ENCODE results near the gene PABPC1L.

DNA sequence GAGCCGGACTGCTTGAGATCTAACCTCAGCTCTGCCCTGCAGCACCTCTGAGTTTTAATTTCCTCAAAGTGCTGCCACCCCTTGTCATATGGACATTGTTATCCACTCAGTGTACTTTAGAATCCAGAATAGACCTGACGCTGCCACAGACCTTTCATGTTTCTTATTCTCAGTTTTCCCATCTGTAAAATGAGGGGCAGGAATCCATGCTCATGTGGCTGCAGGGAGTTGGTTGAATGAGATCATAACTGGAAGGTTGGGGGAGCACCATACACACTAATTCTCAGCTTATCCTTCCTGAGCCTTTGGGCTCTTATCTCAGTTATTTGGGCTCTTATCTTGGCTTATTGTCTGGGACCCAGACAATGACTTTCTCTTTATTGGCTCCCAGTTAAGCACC, 2.3 kb downstream of the PABPC1L start:
- TF ChIP-seq, protein P1, sequence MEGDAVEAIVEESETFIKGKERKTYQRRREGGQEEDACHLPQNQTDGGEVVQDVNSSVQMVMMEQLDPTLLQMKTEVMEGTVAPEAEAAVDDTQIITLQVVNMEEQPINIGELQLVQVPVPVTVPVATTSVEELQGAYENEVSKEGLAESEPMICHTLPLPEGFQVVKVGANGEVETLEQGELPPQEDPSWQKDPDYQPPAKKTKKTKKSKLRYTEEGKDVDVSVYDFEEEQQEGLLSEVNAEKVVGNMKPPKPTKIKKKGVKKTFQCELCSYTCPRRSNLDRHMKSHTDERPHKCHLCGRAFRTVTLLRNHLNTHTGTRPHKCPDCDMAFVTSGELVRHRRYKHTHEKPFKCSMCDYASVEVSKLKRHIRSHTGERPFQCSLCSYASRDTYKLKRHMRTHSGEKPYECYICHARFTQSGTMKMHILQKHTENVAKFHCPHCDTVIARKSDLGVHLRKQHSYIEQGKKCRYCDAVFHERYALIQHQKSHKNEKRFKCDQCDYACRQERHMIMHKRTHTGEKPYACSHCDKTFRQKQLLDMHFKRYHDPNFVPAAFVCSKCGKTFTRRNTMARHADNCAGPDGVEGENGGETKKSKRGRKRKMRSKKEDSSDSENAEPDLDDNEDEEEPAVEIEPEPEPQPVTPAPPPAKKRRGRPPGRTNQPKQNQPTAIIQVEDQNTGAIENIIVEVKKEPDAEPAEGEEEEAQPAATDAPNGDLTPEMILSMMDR (IDR thresholded peaks at IDR 0.05), result no peak
- TF ChIP-seq MYC (IDR thresholded peaks at IDR 0.05; ENCODE audit: borderline replicate concordance, low read length) (no peak), JUN (IDR thresholded peaks at IDR 0.05) (no peak), ESRRA (IDR thresholded peaks at IDR 0.05; ENCODE audit: borderline replicate concordance, low read length) (no peak), ZFP36 (IDR thresholded peaks at IDR 0.05; ENCODE audit: borderline replicate concordance, partially characterized antibody) (no peak)
- TF ChIP-seq, protein P2, sequence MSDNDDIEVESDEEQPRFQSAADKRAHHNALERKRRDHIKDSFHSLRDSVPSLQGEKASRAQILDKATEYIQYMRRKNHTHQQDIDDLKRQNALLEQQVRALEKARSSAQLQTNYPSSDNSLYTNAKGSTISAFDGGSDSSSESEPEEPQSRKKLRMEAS (IDR thresholded peaks at IDR 0.05), result no peak
- TF ChIP-seq, protein P3, sequence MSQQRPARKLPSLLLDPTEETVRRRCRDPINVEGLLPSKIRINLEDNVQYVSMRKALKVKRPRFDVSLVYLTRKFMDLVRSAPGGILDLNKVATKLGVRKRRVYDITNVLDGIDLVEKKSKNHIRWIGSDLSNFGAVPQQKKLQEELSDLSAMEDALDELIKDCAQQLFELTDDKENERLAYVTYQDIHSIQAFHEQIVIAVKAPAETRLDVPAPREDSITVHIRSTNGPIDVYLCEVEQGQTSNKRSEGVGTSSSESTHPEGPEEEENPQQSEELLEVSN (IDR thresholded peaks at IDR 0.05; ENCODE audit: borderline replicate concordance, low read depth), result no peak

All from A549 (cell line).